GM19324 (cell line): ENCODE measurements around the gene MBTPS2.
A peak's percentile ranks its signal among the peaks of the same experiment; 100 is the strongest.
"Not testable (repeated sequence)": the region's sequence is repeated elsewhere in the genome, so short reads cannot be mapped to it uniquely, and the experiment has no call there.

Source experiments
- ATAC-seq: cut with Tn5 transposase; IDR thresholded peaks from one replicate; pipeline ENCODE4 v1.9.1; 2021; ENCODE audit warnings: mild to moderate bottlenecking, moderate library complexity; ENCODE audit not compliant: unreplicated experiment, low FRiP score

MBTPS2 gene

GRCh38 chrX:21839334-21840192, at the start of gene MBTPS2:
TSS of gene MBTPS2 (plus strand) at chrX:21839617. CDS start at chrX:21839735, 118 bp downstream.
- ATAC-seq = peak; percentile 79

DNA sequence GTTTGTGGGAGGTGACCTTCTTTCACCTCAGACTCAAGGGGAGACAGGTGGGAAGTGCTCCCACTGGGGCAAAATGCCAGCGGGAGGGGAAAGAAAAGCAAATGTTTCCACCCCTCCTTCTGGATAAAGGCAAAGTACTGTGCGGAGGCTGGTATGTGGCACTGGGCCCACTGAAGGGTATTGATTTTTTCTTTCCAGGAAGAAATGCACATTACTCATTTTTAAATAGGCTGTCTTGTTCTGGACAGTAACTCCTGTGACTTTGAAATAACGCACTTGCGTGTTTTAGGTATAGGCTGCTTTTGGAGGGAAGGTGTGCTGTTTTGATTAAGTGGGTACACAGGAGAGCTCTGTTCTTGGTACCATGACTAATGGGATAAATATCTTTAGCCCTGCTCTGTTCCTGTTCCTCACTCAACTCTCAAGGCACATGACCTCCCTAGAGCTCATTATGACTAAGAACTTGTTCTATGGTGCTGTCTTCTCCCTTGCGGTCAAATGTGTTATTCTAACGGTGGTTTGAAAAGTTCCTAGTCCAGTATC, 40.7 kb upstream of the MBTPS2 start:
- peak; percentile 60 for ATAC-seq

DNA sequence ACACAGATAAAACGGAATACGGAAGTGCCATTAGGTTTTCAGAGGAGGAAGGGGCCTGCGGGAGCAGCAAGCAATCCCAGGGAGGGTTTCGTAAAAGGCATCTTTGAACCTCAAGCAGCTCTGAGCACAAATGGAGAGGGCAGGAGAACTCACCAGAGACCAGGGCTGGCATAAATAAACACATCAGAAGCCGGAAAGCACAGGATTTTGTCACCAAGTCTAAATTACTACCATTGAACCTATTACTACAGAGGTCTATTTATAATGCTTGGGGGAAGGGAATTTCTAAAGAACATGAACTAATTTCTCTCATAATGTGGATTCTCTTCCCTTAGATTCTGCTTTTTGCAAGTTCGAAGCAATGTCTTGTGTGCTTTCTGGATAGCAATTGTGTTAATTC, 39.6 kb upstream of the MBTPS2 start:
- no peak for ATAC-seq

DNA sequence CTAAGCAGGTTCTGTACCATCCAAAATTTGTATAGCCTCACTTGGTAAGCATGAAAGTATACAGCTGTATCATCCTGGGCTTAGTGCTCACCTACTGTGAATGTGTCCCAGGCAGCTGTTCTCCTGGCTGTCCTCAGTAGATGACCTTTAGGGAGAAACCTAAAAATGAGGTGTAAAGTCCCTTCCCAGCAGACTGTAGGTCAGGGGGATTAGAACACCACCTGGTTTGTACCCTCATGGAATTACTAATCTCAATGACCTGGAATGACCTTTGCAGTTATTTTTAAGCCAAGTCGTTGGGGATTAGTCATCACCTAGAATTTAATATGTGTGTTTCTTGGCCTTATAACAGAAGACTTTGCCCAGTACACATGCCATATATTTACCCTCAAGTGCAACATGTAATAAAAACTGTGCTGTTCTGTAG, 39.1 kb upstream of the MBTPS2 start:
- ATAC-seq = no peak

DNA sequence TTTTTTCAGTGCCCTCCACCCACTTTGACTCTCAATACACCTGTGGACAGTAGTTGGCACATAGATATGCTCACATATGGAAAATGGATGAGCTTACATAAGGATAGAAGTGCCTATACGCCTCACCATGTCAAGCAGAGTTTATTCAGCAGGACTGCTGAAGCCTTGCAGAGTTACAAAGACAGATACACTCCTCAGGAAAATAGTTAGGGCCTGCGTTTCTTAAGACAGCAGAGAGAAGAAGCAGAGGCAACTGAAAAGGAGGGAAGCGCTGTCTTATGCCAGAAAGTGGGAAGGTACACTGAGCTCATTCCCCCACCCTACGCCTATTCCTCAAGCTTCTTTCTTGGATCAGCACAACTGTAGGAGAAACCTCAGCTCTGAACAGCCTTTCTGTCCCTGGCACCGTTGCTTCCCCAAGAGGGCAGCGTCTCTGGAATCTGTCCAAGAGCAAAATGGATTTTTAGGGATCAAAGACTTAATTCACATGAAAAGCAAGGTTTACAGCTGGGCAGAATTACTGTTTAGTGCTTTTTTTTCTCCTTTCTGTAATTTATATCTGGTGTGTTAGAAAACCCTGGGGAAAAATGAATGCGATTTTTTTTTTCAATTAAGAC, 37.3 kb upstream of the MBTPS2 start:
- ATAC-seq = no peak

GRCh38 chrX:21802839-21803238, 36.6 kb upstream of the MBTPS2 start:
- no peak for ATAC-seq

GRCh38 chrX:21806691-21807090, 32.7 kb upstream of the MBTPS2 start:
- no peak for ATAC-seq

GRCh38 chrX:21811832-21812231, 27.6 kb upstream of the MBTPS2 start:
- no peak for ATAC-seq

- ATAC-seq = no peak
These were observed 26.8 kb upstream of the MBTPS2 start for GRCh38 chrX:21812628-21813027.

DNA sequence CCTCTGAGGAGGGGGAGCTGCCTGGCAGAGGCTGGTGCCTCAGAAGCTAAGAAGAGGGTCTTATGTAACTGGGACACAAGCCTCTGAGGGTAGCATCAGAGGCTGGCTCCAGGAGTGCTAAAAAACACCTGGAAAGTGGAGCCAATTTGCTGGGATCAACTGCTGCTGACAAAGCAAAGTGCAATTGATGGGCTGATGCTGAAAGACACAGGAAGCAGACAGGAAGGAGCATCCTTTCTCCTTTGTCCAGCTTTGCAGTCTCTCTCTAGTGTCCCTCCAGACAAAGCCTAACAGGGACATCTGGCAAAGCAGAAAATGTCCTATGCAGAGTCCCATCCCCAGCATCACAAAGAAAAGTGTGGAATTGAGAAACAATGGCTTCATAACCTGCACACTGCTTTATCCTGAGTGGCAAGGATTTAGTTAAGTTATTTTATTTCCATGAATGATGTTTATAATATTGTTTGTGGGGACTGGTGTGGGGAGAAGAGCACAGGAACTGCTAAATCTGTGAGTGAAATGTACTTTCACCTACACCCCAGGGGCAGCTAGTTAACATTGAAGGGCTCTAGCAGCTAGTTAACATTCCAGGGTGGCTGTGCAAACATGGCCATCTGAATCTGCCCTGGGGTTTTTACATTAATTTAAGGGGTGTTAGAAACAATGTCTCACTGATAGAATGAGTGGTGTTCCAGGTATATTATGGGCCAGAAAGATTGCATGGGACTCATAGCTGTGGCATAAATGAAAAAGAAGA, 25.6 kb upstream of the MBTPS2 start:
- ATAC-seq = no peak

DNA sequence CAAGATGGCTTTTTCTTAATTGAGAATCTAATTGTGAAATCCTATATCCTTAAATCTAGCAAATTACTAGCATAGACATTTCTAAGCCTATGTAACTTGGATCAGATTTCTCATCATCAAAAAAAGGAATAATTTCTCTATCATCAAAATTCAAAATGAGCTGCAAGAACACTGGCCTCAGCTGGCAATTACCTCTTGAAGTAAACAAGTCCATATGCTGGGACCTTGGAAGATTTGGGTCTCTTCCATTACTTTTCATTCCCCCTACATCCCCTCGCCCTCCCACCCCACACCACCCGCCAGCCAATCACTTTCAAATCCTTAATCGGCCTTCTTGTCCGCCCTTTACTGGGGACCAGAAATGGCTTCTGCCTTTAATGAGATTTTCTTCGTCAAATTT, 23.3 kb upstream of the MBTPS2 start:
- no peak for ATAC-seq

- ATAC-seq = not testable (repeated sequence)
These were observed 19.2 kb upstream of the MBTPS2 start for GRCh38 chrX:21820170-21820569.

GRCh38 chrX:21821875-21822274, 17.5 kb upstream of the MBTPS2 start:
- no peak for ATAC-seq

- no peak for ATAC-seq
These were observed 7.9 kb upstream of the MBTPS2 start for GRCh38 chrX:21831496-21831895.

GRCh38 chrX:21837056-21837455, 2.4 kb upstream of the MBTPS2 start:
- no peak for ATAC-seq

DNA sequence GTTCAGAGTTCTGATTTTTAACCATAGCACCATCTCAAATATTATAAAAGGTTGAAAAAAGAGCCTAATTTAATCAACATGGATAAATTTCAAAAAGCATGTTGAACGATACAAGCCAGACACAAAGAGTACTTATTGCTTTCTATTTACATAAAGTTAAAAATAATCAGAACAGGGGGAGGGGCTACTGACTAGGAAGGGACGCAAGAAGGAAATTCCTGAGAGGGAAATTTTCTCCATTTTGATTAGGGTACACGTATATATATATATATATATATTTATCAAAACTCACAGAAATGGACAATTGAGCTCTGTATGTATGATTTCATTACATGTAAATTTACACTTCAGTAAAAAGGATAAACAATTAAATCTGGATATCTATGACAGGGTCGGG, 482 bp upstream of the MBTPS2 start:
- ATAC-seq = peak; percentile 4

GRCh38 chrX:21840193-21840545, 752 bp downstream of the MBTPS2 start:
- no peak for ATAC-seq

GRCh38 chrX:21843179-21843578, 3.8 kb downstream of the MBTPS2 start:
- ATAC-seq = no peak

DNA sequence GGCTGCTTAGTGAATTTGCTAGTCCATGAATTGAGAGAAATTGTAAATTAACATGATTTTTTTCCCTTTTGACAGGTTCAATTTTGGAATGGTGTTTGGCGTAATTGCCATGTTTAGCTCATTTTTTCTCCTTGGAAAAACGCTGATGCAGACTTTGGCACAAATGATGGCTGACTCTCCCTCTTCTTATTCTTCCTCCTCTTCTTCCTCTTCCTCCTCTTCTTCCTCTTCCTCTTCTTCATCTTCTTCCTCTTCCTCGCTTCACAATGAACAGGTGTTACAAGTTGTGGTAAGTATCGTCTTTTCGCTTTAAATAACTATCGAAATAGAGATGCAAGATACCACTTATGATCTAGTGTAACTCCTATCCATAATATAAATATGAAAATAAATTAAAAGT, 5.7 kb downstream of the MBTPS2 start:
- no peak for ATAC-seq

- no peak for ATAC-seq
These were observed 7.9 kb downstream of the MBTPS2 start for GRCh38 chrX:21847342-21847741.

DNA sequence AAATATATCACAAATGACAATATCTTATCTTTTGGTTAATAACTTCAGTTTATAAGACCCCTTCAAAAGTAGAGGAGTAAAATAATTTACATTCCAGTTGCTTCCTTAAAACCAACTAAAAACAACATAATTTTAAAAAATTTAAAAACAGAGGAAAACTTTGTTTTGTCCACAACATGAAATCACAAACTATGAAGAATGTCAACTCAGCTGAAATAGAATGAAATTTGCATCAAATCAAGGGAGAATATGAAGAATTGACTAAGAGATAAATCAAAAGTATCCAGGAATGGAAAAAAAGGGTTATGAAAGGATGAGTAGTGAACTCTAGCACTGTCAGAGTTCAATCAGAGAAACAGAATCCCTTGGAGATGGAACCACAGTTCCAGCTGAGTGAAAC, 14.2 kb downstream of the MBTPS2 start:
- no peak for ATAC-seq
